ENCODE measurements around the gene DPP6. TPM values are rescaled to one million over a fixed set of nuclear protein-coding genes. Genes with fewer than 3 reads are reported as not detected.

Gene DPP6
- total and polyA plus RNA-seq, 8 donors = 0.29 to 1.2 (median 0.57) TPM

DNA sequence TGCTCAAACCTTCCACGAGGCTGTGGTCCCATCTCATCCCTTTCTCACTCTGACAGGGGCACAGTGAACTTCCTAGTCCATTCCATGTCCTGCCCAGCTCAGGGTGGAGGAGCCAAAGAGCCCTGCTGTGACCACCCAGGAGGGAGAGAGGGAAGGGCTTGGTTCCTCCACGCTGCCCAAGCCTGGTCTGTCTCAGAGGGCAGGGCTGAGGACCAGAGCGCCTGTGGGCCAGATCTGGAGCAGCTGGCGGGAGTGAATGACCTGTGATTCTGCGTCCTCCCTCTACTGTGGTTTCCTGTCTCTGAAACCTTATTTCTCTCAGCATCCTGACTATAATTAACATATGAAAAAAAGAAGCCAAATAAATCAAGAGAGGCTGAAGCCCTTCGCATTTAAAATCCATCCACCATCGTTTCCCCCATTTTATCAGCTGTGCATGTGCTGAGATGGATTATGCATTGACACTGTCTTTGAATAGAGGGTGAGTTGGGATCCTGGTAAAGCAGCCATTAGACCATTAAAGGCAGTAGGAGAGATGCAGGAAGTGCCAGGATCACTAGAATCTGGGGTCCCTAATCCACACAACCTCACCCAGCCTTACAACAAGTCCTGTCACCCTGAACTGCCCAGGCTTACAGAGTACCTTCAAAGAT lies 165.6 kb downstream of the DPP6 start:
- no peak for ATAC-seq

DNA sequence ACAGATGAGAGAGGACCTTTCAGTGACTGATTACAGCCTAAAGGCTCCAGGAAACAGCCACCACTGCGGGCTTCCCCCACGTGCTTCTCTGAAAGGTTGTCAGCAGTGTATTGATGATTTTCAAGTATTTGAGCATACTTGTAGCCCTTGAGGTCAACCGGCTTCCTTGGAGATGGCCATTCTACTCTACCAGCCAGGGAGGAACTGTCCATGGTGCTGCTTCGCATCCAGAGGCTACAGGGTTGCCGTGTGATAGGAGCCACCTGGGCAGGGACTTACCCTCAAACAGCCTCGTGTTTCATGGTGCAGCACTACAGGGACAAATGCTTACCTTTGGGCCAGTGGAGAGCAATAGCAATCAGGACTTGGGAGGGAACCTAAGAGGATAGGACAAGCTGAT lies 179.5 kb downstream of the DPP6 start:
- no peaks in the 10 kb centered on the region for H3K27me3 ChIP-seq
- no peak for ATAC-seq
- TF ChIP-seq, protein P1, sequence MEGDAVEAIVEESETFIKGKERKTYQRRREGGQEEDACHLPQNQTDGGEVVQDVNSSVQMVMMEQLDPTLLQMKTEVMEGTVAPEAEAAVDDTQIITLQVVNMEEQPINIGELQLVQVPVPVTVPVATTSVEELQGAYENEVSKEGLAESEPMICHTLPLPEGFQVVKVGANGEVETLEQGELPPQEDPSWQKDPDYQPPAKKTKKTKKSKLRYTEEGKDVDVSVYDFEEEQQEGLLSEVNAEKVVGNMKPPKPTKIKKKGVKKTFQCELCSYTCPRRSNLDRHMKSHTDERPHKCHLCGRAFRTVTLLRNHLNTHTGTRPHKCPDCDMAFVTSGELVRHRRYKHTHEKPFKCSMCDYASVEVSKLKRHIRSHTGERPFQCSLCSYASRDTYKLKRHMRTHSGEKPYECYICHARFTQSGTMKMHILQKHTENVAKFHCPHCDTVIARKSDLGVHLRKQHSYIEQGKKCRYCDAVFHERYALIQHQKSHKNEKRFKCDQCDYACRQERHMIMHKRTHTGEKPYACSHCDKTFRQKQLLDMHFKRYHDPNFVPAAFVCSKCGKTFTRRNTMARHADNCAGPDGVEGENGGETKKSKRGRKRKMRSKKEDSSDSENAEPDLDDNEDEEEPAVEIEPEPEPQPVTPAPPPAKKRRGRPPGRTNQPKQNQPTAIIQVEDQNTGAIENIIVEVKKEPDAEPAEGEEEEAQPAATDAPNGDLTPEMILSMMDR (IDR thresholded peaks at IDR 0.05) = no peak

More for the DNA sequence above, 165.6 kb downstream of the DPP6 start:
- H3K27me3 ChIP-seq = no peaks in the 10 kb centered on the region
- TF ChIP-seq, protein P1 (IDR thresholded peaks at IDR 0.05) = no peak
- no peaks in the 10 kb centered on the region for H3K4me1 ChIP-seq
- H3K27ac ChIP-seq = no peak overlapping the region
- H3K36me3 ChIP-seq = no peaks in the 10 kb centered on the region
- DNase-seq = no peak
- peaks cover 0 to 7% of the 10 kb centered on the region in 2 donors for H3K9me3 ChIP-seq
- H3K4me3 ChIP-seq = no peak overlapping the region
- intact Hi-C loops (cut with DNase I) = no loop called here

DNA sequence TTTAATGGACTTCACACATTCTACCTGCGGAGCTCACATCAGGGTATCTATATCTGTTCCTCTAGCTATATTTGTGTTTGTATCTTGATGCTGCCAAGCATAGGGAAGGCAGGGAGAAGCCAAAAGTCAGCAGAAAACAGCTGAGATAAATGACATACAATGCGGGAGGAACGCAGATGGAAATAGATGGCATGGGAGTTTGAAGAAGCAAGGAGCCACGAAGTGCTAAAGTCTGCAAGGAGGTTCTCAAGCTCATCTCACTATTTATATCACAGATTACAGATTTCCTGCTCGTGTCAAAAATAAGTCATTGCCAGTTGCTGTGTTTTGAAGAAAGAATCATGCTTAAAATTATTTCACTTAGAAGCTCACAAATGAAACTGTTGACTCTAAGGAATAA lies 180.5 kb downstream of the DPP6 start:
- no peak for ATAC-seq
- DNase-seq = no peak
- Histone ChIP-seq H3K36me3 (no peaks in the 10 kb centered on the region), H3K27me3 (no peaks in the 10 kb centered on the region), H3K4me3 (no peak overlapping the region), H3K4me1 (no peaks in the 10 kb centered on the region), H3K9me3 (peaks cover 0 to 19% of the 10 kb centered on the region in 2 donors), H3K27ac (no peak overlapping the region)
- intact Hi-C loops (cut with DNase I) = no loop called here
- TF ChIP-seq, protein P1 (IDR thresholded peaks at IDR 0.05) = no peak

More for the DNA sequence above, 179.5 kb downstream of the DPP6 start:
- no peak overlapping the region for H3K4me3 ChIP-seq
- no peak overlapping the region for H3K27ac ChIP-seq
- DNase-seq = peak in 2 of 4 donors; percentile 2 to 24
- H3K9me3 ChIP-seq = peaks cover 0 to 19% of the 10 kb centered on the region in 2 donors
- intact Hi-C loops (cut with DNase I) = no loop called here
- no peaks in the 10 kb centered on the region for H3K4me1 ChIP-seq
- H3K36me3 ChIP-seq = no peaks in the 10 kb centered on the region

DNA sequence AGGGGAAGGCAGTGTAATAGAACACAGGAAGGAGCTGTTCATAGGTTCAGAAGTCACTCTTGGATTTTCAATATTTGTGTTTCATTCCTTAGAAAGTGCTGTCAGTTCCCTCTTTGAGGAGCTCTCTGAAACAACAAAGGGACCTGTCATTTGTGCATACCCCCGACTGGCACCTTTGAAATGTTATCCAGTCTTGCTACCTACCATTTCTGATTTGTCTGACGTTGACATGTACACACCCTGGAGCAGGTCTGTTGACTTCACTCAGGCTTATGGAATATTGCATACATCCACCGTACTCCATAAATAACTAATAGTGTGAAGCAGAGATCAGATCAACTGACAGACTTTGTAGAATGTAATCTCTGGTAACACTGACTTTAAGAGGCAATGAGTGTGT lies 189.8 kb downstream of the DPP6 start:
- no peaks in the 10 kb centered on the region for H3K4me1 ChIP-seq
- H3K27ac ChIP-seq = no peak overlapping the region
- ATAC-seq = no peak
- no peak for DNase-seq
- no peak overlapping the region for H3K4me3 ChIP-seq
- TF ChIP-seq, protein P1 (IDR thresholded peaks at IDR 0.05) = no peak
- H3K9me3 ChIP-seq = peaks cover 0 to 30% of the 10 kb centered on the region in 2 donors
- no peaks in the 10 kb centered on the region for H3K27me3 ChIP-seq
- intact Hi-C loops (cut with DNase I) = no loop called here
- H3K36me3 ChIP-seq = no peaks in the 10 kb centered on the region

DNA sequence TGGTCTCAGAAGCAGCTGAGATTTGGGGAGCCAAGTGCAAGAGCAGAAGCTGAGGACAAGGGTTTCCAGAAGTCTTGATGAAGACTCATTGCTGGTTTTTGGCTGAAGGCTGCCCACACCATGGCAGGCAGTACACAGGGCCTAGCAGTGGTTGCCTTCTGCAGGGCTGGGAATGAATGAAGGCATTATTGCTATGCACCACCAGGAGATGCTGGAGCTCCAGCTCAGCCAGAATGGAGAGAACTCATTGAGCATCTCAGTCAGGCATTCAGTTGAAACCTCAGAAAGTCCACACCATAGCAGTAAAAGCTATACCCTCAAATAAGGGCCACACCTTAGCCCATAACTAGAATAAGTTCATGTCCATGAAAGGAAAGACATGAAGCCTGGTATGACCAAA lies 190.5 kb downstream of the DPP6 start:
- H3K27me3 ChIP-seq = no peaks in the 10 kb centered on the region
- ATAC-seq (no peak), DNase-seq (no peak)
- no peak overlapping the region for H3K27ac ChIP-seq
- no peak overlapping the region for H3K4me3 ChIP-seq
- TF ChIP-seq, protein P1 (IDR thresholded peaks at IDR 0.05) = no peak
- intact Hi-C loops (cut with DNase I) = no loop called here
- H3K9me3 ChIP-seq = peaks cover 0 to 31% of the 10 kb centered on the region in 2 donors
- H3K4me1 ChIP-seq = no peaks in the 10 kb centered on the region
- no peaks in the 10 kb centered on the region for H3K36me3 ChIP-seq

Data from left lung (tissue), 10 donors.